IPS-18c (cell line): ENCODE results near the gene ZDHHC12.

Experiments used
- H3K4me3 ChIP-seq: 2 replicates; pipeline ENCODE4 v1.7.0; 2013; ENCODE audit warnings: low read depth, mild to moderate bottlenecking, low read length, moderate library complexity; ENCODE audit not compliant: insufficient read depth
- H3K9me3 ChIP-seq: one replicate; pipeline ENCODE4 v1.6.1; 2013; ENCODE audit warnings: mild to moderate bottlenecking, low read length, moderate library complexity; ENCODE audit not compliant: control insufficient read depth, insufficient read depth

ZDHHC12 gene

GRCh38 chr9:128723866-128724743 is at the start of gene ZDHHC12:
TSS of gene ZDHHC12 (minus strand) at chr9:128724127. CDS start at chr9:128724093, 34 bp downstream.
- no peaks in the 10 kb centered on the region for H3K9me3 ChIP-seq
- peak within 1 kb of the TSS; percentile 87 for H3K4me3 ChIP-seq

GRCh38 chr9:128773049-128773448 is 49.1 kb upstream of the ZDHHC12 start:
- Histone ChIP-seq H3K4me3 (no peak overlapping the region), H3K9me3 (no peaks in the 10 kb centered on the region)

DNA sequence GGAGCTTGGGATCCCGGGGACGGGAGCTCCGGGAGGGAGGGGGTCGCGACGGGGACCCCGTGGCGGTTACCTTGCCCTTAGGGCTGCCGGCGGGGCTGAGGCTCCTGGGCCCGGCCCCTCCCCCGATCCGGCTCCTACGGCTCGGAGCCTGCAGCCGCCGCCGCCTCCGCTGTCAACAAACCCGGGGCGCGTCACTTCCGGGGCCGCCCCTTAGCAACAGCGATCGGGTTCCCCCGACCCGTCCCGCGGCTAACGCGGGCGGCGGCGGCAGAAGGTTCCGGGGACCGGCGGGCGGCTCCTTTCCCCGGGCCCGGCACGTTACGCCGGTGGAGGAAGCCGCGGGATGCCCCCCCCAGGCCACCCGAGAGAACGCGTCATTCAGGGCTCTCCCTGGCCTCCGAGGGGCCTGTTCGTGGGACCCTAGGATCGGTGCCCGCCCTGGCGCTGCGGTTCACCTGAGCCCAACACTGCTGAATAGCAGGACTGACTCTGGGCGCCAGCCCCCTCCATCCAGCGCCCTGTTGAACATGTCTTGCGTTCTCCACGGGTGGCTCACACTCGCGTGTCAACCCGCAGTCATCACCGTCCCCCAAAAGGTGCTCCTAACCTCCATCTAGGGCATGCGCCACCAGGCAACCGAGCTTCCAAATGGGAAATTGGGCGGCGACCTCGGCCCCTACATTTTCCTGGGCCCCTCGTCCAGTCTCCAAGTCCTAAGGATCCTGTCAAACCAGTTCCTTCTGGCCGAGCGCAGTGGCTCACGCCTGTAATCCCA is 48.0 kb upstream of the ZDHHC12 start, which contains the start of gene ZER1:
TSS of gene ZER1 (minus strand) at position 183 of the 775 bp plus-strand sequence. CDS start 16,362 bp downstream, outside the sequence.
- Histone ChIP-seq H3K4me3 (peak within 1 kb of the TSS; percentile 84), H3K9me3 (no peaks in the 10 kb centered on the region)

DNA sequence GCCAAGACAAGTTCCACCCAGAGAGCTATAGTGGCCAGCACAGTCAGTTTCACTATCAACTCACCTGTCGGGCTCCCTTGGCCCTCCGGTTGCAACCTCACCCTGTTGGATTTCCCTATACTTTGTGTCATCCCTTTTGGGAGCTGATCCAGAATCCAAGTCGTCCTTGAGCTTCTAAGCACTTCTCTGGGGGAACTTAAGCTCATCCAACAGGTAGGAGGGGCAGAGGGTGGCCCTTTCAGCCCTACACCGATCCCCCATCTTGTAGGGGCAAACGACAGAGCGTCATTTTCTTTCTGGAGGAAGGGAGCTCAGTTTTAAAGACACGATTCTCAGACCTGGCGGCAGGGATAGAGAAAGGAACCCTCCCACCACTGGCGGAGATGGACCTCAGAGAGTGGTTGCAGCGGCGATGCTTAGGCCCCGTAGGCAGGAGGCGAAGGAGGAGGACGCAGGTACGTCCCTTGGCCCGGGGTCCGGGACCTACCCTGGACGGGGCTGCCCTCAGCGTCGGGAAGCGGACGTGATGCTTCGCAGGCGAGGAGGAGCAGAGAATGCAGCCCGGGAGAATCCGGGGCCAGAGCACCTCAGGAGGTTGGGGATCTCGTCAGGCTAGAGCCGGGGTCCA is 47.3 kb upstream of the ZDHHC12 start:
- peak overlapping the region; percentile 84 for H3K4me3 ChIP-seq
- no peaks in the 10 kb centered on the region for H3K9me3 ChIP-seq

GRCh38 chr9:128770286-128771030 is 46.5 kb upstream of the ZDHHC12 start:
- H3K9me3 ChIP-seq, result no peaks in the 10 kb centered on the region
- peak overlapping the region; percentile 84; the same call in 1 of the 2 replicates for H3K4me3 ChIP-seq

- peaks cover under 1% of the 10 kb centered on the region for H3K9me3 ChIP-seq
- no peak overlapping the region for H3K4me3 ChIP-seq
Measured at GRCh38 chr9:128768606-128769005, 44.7 kb upstream of the ZDHHC12 start.

DNA sequence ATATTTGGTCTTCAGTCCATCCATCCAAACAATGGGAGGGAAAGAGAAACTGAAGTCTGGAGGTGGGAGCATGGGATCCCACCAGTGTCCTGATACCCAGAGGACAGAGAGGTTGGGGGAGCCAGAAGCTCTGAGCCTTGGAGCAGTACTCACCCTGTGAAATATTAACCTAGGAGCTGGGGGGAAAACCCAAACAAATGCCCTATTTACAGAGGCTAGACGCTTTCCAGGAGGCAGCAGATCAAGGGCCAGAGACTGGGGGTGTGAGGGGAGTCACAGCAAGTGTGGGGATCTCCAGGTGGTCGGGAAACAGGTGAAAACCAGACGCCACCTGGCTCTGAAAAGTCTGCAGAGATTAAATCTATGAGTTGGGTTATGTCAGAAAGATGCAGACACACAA is 41.6 kb upstream of the ZDHHC12 start:
- no peak overlapping the region for H3K4me3 ChIP-seq
- peaks cover 2% of the 10 kb centered on the region for H3K9me3 ChIP-seq

DNA sequence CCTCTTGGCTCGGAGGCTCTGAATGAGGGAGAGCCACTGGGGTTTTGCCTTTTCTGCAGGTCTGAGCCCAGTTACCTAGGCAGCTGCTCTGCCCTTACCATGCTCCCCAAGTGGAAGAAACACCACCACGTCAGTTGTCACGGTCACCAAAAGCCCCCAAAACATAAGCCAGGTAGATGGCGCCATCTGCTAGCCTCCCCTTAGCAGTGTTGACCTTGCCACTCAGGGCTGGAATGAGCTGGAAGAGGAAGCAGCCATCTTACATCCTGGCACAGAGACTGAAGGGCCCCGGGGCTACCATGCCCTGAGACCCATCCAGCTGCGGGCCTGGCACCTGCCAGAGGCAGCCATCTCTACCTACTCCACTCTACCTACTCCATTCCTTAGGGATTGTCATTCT is 40.4 kb upstream of the ZDHHC12 start:
- Histone ChIP-seq H3K4me3 (no peak overlapping the region), H3K9me3 (peaks cover 2% of the 10 kb centered on the region)

GRCh38 chr9:128762671-128763449 is 38.9 kb upstream of the ZDHHC12 start:
- H3K4me3 ChIP-seq, result no peak overlapping the region
- peaks cover 2% of the 10 kb centered on the region for H3K9me3 ChIP-seq

GRCh38 chr9:128757602-128758001 is 33.7 kb upstream of the ZDHHC12 start:
- H3K9me3 ChIP-seq, result no peaks in the 10 kb centered on the region
- H3K4me3 ChIP-seq, result no peak overlapping the region

GRCh38 chr9:128753627-128754026 is 29.7 kb upstream of the ZDHHC12 start:
- H3K9me3 ChIP-seq, result no peaks in the 10 kb centered on the region

DNA sequence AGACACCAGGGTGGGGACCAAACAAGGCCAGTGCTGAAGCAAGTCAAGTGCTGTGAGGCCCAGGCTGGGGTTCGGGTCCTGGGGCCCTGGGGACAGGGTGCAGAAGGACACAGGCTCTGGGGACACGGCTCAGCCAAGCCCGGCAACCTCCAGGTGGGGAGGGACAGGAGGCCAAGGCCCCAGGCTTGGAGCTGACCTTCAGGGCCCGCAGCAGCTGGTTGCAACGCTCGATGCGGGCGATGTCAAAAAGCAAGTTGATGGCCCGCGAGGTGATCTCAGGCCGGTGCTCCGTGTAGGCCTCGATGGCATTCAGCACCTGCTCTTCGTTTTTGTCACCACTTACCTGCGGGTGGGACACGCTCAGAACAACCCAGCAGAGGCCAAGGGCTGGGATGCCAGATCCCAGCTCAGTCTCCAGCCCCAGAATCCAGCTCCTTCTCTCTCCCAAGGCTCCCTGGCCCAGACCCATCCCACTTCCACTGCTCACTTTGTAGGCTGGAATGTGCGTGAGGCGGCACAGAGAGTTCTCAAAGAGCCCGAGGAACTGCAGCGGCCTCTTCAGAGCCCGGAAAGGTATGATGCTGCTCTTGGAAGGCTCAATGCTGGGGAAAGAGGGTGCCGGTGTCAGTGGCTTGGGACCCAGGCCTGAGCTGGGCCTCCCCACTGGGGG is 27.1 kb upstream of the ZDHHC12 start:
- H3K4me3 ChIP-seq, result no peak overlapping the region
- H3K9me3 ChIP-seq, result no peaks in the 10 kb centered on the region

More at GRCh38 chr9:128753627-128754026, 29.7 kb upstream of the ZDHHC12 start:
- H3K4me3 ChIP-seq, result no peak overlapping the region

DNA sequence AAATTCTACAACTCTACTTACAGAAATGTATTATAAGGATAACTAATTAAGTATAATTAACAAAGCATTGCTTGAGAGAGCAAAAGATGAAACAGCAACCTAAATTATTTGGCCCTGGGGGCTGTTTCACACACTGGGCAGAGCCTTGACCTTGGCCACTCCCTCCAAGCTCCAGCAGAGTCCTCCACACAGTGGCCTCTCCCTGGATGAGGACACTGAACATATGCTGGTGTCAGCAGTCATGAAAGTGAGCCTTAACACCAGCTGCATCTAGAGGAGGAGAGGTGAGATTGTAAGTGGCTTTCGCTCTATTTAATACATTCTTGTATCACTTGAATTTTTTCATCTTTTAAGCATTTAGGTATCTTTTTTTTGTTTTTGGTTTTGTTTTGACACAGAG is 23.3 kb upstream of the ZDHHC12 start:
- no peak overlapping the region for H3K4me3 ChIP-seq
- H3K9me3 ChIP-seq, result no peaks in the 10 kb centered on the region

DNA sequence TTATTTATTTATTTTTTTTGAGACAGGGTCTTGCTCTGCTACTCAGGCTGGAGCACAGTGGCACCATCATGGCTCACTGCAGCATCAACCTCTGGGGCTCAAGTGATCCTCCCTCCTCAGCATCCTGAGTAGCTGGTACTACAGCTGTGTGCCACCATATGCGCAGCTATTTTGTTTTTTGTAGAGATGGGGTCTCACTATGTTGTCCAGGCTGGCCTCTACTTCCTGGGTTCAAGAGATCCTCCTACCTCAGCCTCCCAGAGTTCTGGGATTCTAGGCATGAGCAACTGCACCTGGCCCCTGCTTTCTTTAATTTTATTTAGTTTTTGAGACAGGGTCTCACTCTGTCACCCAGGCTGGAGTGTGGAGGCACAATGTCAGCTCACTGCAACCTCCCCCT is 19.5 kb upstream of the ZDHHC12 start:
- Histone ChIP-seq H3K9me3 (no peaks in the 10 kb centered on the region), H3K4me3 (no peak overlapping the region)

GRCh38 chr9:128742401-128742800 is 18.5 kb upstream of the ZDHHC12 start:
- Histone ChIP-seq H3K4me3 (no peak overlapping the region), H3K9me3 (no peaks in the 10 kb centered on the region)

- no peaks in the 10 kb centered on the region for H3K9me3 ChIP-seq
- no peak overlapping the region for H3K4me3 ChIP-seq
Measured at GRCh38 chr9:128735373-128735772, 11.4 kb upstream of the ZDHHC12 start.
